A549 treated with CpdA at 1 μM for 4 hours (cell line): Measurements from ENCODE around the gene ILDR2. TPM values are rescaled to one million over a fixed set of nuclear protein-coding genes. Genes with fewer than 3 reads are reported as not detected.

Source experiments
- total RNA-seq: library from RNA; stranded (reverse); fragments of 200-300 nt; extraction: Qiagen RNA extraction; gene quantifications from 5 replicates; pipeline ENCODE4 v1.2.3, GENCODE V29; 2022; ENCODE audit warnings: low read depth

ILDR2 gene
- total RNA-seq, result 0.02 to 0.14 TPM in 2 of 5 replicates, not detected in the others

GRCh38 chr1:166975361-166976129 lies at the start of gene ILDR2:
Gene ILDR2, minus strand, starts transcription at chr1:166975540. Its CDS starts 272 bp downstream, at chr1:166975268.

GRCh38 chr1:166988974-166989515 lies 13.7 kb upstream of the ILDR2 start, which contains the start of gene MAEL:
Gene MAEL, plus strand, starts transcription at chr1:166989280. Its CDS starts 73 bp downstream, at chr1:166989353.

DNA sequence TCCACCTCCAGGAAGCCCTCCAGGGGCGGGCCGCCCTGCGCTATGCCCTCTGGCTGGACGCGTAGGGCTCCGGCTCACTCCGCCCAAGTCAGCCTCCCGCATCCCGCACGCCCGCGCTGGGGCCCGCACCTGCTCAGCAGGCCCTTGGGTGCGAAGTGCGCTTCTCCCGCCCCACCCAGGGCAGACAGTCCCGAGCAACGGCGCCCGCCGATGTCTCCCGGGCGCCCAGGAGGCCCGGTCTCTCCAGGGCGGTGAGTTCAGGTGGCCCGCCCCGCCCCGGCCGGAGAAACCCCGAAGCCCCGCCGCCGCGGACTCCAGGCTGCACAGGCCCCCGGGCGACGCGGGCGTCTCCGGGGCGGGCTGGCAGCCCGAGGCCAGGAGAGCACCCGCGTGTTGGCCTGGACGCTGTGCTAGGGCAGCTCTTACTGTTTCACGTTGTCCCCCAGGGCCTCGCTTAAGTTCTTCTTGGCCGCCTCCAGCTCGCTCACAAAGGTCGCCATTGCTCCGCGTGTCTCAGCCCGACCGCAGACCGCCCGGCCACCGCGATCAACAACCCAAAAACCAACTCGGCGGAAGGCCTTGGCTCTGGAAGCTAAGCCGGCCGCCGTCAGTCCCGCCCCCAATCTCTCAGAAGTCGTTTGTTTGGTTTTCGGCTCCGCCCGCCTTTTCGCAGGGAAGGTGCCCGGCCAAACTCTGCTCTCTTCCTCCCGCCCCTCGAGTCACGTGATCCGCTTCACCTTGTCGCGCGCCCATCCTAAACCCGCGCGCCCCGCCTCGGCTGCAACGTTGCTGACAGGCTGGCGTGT lies 99.4 kb downstream of the ILDR2 start, which contains the start of gene TADA1:
TADA1 (minus strand) TSS at position 531 of the 806 bp plus-strand sequence; CDS start at position 500, 31 bp downstream.

Other genes with a start within 250 kb of the ILDR2 start
- gene POGK, start 136.1 kb downstream of the ILDR2 start, total RNA-seq, result 23.8 to 30.7 TPM (median 28.4 TPM) in 5 replicates
- 12.0 to 14.3 TPM (median 12.7 TPM) in 5 replicates for gene TADA1, start 99.3 kb downstream of the ILDR2 start, total RNA-seq
- gene MAEL, start 13.7 kb upstream of the ILDR2 start, total RNA-seq, result not detected in 5 replicates
- not detected in 5 replicates for gene GPA33, start 114.8 kb upstream of the ILDR2 start, total RNA-seq
- not detected in 5 replicates for gene STYXL2, start 118.5 kb upstream of the ILDR2 start, total RNA-seq
- gene POU2F1, start 245.3 kb upstream of the ILDR2 start, total RNA-seq, result 3.0 to 5.4 TPM (median 3.4 TPM) in 5 replicates